ENCODE results near the gene SERPINB1.
"Not testable (repeated sequence)": the region's sequence is repeated elsewhere in the genome, so short reads cannot be mapped to it uniquely, and the experiment has no call there.

Gene SERPINB1

DNA sequence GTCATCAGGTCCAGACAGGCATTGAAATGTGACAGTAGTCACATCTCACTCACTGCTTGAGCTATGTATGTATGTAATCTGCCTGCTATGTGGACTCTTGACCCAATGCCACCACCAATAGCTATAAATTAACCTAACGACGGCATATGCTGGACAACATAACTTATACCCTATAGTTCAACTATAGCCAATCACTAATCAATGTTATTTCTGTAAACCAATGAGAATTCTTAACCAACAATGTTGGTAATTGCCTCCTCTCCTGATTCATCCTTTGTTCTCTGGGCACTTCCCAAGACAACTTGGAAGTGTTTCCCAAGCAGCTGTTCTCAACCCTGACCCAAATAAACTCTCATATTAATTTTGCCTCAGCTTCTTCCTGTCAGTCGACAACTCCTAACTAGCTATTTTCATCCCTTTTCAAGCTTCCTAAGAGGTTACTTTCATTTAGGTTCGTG is 24.1 kb upstream of the SERPINB1 start:
- DNase-seq, result no peak

DNA sequence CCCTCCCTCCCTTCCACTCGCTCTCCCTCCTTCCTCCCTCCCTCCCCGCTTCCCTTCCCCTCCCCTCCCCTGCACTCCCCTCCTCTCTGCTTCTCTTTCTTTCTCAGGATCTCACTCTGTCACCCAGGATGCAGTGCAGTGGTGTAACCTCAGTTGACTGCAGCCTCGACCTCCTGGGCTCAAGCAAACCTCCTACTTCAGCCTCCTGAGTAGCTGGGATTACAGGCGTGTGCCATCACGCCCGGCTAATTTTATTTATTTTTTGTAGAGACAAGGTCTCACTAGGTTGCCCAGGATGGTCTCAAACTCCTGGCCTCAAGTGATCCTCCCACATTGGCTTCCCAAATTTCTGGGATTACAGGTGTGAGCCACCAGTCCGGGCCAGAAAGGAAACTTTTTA is 23.6 kb upstream of the SERPINB1 start:
- DNase-seq, result no peak

DNA sequence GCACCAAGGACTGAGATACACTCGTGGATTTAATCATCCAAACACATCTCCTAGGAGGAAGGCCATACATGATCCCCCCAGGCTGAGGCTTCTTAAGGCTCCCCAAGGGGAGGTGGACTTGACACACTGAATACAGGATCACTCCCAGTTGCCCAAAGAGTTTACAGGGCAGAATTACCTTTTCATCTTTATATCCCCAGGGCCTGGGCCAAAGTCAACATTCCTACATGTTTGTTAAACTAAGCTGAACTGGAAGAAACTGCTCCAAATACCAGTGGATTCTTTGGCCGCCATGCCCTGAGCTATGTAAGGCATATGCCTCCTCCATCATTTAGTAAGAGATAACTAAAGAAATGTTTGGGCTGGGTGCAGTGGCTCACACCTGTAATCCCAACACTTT is 22.2 kb upstream of the SERPINB1 start:
- no peak for DNase-seq

DNA sequence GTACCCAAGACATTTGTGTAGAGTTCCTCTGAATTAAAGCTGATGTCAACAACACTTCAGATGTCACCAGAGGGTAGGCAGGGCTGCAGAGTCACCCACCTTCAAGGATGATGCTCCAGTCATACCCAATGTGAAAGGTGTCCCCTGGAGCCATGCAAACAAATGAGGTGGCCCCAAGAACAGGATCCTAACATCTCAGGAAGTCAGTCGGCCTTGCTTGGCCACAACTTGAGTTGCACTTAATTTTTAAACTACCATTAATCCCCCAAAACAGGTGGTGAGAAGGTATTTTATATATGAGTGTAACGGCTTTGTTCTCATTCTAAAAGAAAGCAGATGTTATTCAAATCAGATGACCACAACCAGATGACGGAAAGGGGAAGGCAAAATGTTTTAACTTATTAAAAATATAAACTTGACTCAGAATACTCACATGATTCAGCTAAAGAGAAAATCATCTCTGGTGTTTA is 21.1 kb upstream of the SERPINB1 start:
- no peak for DNase-seq

DNA sequence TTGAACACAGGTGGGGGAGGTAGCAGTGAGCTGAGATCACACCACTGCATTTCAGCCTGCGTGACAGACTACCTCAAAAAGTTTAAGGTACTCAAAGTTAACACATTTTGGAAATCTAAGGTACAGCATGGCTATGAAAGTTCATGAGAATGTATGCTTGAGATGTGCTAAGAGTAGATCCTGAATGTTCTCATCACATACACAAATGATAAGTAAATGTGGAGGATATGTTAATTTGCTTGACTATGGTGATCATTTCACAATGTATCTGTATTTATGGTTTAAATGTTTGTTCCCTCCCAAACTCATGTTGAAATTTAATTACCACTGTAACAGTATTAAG is 20.1 kb upstream of the SERPINB1 start:
- no peak for DNase-seq

DNA sequence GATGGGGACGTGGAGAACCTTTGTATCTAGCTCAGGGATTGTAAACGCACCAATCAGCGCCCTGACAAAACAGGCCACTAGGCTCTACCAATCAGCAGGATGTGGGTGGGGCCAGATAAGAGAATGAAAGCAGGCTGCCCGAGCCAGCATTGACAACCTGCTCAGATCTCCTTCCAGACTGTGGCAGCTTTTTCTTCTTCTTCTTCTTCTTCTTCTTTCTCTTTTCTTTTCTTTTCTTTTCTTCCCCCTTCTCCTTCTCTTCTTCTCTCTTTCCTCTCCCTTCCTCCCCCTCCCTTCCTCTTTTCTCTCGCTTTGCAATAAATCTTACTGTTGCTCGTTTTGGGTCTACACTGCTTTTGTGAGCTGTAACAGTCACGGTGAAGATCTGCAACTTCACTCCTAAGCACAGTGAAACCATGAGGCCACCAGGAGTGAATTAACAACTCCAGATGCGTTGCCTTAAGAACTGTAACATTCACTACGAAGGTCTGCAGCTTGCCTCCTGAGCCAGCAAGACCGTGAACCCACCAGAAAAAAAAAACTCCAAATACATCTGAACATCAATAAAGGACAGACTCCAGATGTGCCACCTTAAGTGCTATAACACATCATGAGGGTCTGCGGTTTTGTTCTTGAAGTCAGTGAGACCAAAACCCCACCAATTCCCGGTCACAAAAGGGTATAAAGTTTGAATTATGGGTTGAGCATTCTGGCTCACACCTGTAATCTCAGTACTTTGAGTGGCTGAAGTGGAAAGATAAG is 19.6 kb upstream of the SERPINB1 start:
- no peak for DNase-seq

DNA sequence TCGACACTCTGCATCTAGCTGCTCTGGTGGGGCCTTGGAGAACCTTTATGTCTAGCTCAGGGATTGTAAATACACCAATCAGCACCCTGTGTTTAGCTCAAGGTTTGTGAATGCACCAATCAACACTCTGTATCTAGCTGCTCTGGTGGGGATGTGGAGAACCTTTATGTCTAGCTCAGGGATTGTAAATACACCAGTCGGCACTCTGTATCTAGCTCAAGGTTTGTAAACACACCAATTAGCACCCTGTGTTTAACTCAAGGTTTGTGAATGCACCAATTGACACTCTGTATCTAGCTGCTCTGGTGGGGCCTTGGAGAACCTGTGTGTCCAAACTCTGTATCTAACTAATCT is 19.0 kb upstream of the SERPINB1 start:
- not testable (repeated sequence) for DNase-seq

DNA sequence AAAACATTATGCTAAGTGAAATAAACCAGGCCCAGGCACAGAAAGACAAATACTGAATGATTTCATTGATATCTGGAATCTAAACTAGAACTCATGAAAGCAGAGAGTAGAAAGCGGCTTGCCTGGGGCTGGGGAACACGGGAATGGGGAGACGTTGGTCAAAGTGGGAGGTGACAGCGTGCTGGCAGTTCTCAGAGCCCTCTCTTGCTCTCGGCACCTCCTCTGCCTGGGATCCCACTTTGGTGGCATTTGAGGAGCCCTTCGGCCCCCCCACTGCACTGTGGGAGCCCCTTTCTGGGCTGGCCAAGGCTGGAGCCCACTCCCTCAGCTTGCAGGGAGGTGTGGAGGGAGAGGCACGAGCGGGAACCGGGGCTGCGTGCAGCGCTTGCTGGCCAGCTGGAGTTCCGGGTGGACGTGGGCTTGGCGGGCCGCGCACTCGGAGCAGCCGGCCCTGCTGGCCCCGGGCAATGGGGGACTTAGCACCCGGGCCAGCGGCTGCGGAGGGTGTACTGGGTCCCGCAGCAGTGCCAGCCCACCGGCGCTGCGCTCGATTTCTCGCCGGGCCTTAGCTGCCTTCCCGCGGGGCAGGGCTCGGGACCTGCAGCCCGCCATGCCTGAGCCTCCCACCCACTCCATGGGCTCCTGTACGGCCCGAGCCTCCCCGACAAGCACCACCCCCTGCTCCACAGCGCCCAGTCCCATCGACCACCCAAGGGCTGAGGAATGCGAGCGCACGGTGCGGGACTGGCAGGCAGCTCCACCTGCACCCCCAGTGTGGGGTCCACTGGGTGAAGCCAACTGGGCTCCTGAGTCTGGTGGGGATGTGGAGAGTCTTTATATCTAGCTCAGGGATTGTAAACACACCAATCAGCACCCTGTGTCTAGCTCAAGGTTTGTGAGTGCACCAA is 18.4 kb upstream of the SERPINB1 start:
- not testable (repeated sequence) for DNase-seq

DNA sequence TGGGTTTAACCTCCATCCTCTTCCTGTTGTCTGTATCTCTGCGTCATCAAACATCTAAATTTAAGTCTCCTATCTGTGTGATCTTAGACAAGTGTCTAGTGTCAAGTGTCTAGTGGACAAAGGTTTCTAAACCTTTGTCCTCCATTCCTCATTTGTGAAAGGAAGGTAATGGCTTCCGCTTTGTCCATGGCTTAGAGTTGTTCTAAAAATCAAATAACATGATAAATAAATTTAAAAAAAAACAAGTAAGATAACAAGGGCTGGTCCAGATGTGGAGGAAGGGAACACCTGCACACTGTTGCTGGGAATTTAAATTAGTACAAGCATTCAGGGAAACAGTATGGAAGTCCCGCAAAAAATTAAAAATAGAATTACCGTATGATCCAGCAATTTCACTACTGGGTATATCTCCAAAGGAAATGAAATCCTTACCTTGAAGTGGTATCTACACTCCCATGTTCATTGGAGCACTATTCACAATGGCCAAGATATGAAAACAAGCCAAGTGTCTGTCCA is 17.6 kb upstream of the SERPINB1 start:
- no peak for DNase-seq

DNA sequence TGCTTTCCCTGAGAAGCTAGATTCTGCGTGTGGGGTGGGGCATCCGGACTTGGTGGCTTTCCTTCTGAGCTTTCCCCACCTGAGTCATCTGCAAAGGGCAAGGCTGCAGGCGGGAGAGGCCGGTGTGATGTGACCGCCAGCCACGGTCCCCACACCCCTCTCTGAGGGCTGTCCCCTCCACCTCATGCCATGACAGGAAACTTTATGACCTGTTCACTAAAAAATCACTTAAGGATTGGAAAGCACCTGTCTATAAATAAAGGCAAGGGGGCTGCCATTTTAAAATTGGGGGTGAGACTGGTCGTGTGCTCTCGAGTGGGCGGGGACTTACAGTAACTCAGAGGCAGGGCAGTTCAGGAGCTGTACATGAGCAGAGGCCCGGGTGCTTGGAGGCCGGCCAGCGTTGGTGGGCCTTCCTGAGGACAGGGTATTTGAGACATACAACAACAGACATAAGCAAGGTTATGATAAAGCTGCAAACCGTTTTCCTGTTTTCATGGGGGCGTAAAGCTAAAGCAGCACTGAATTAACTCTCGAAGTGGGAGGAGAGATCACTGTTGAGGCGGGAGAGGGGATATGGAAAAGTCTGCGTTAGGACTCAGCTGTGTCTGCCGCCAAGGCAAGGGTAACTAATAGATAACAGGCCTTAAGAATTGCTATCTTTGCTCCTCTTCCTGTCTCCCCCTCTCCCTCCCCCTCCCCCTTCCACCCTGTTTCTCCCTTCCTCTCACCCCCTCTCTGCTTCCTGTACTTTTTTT is 16.1 kb upstream of the SERPINB1 start:
- DNase-seq, result no peak

DNA sequence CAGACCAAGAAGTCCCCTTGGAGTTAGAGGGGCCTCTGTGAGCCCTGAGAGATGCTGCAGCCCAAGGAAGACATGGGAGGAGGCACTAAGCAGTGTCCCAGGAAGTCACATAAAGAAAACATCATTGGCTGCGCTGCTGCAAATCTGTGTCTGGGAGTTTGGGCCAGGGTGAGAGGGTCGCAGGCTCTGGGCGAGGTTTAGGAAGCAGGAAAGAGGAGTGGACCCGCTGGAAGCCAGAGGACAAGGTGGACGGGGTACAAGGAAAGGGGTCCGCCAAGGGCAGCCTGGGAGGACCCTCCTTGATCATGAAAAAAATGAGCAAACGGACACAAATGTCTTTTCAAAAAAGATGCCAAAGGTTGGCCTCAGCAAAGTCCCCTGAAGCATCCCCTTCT is 15.5 kb upstream of the SERPINB1 start:
- no peak for DNase-seq

DNA sequence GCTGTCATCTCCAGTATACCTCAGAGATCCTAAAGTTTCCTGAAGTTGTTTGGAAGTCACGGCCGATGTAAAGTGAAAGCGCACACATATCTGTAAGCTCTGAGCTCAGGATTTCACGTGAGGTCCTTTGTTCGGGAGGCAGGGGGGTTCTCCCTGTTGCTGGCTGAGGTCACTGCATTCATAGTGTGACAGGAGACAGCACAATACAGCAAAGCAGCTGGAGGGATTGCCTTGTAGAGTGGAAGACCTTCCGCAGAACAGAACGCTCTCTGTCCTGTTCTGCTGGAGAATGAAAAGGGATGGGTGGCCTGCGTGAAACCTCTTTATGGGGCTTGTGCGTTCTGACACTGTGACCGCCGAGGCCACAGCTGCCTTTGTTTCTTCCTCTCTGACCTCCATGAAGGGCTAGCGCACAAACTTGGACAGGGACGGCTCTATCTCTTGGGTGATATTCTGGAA is 13.4 kb upstream of the SERPINB1 start:
- DNase-seq, result no peak

DNA sequence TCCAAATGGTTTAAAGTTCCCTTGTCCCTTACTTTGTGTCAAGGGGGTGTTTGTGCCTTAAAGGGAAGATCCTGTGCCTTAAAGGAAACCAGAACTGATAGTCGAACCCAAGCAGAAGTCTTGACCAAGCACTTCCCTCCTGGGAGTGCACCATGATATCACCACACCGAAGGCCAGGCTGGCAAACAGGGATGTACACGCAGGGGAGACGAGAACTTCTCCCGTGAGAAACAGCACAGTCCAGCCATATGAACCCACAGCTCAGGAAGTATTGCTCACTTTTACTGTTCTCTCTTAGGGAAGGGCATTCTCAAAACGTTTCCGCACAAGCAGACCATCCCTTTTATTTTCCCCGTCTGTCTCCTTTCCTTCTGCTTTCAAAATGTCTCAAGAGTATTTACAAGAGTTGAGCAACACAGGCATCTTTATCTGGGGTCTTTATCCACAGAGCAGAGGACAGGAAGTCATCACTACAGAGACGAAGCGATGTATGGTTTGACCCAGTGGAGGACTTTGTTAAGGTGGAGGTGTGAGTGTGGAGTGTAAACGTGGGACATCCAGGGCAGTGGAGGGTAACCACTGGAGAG is 12.8 kb upstream of the SERPINB1 start:
- DNase-seq, result no peak

DNA sequence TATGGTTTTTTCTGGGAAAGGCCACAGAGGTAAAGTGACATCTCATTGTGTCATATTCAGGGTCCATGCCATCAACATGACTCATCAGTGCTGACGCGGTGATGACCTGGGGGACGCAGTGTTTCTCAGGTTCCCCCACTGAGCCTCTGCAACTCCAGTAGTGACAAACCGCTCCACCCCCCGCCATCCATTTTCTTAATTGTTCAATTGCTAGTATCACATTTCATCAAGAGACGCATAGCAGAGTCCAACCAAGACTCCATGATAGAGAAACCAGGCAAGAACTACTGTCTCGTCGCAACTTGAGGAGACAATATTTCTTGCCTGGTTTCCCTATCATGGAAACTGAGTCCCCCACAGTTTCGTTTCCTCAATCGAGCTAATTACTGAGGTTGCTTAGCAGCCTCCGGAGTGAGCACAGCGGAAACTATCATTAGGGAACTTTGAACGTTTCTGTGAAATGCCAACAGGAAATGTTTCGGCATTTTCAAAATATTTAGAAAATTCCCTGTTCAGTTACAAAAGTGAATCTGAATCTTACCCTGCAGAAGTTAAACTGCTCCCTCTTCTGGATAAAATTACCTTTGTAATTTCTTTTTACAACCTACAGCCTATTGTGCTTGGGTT is 12.2 kb upstream of the SERPINB1 start:
- DNase-seq, result no peak

DNA sequence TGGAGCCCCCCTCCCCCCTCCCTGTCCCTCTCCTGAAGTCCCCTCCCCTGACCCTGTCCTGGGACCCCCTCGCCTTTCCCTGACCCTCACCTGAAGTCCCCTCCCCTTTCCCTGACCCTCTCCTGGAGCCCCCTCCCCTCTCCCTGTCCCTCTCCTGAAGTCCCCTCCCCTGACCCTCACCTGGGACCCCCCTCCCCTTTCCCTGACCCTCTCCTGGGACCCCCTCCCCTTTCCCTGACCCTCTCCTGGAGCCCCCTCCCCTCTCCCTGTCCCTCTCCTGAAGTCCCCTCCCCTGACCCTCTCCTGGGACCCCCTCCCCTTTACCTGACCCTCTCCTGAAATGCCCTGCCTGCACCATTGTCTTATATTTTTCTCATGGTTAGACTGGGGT is 11.7 kb upstream of the SERPINB1 start:
- DNase-seq, result not testable (repeated sequence)

DNA sequence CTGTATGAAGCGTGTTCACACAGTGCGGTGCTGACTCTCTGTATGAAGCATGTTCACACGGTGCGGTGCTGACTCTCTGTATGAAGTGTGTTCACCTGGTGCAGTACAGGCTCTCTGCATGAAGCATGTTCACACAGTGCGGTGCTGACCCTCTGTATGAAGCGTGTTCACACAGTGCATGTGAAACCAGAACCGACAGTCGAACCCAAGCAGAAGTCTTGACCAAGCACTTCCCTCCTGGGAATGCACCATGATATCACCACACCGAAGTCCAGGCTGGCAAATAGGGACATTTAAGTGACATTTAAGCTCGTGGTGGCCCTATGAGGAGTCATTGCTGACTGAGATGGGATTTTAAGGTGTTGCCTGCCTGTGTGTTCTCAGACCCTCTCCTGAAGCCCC is 11.3 kb upstream of the SERPINB1 start:
- no peak for DNase-seq

DNA sequence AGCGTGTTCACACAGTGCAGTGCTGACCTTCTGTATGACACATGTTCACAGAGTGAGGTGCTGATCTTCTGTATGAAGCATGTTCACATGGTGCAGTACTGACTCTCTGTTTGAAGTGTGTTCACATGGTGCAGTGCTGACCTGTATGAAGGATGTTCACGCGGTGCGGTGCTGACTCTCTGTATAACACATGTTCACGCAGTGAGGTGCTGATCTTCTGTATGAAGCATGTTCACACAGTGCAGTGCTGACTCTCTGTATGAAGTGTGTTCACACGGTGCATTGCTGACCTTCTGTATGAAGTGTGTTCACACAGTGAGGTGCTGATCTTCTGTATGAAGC is 10.8 kb upstream of the SERPINB1 start:
- DNase-seq, result no peak

DNA sequence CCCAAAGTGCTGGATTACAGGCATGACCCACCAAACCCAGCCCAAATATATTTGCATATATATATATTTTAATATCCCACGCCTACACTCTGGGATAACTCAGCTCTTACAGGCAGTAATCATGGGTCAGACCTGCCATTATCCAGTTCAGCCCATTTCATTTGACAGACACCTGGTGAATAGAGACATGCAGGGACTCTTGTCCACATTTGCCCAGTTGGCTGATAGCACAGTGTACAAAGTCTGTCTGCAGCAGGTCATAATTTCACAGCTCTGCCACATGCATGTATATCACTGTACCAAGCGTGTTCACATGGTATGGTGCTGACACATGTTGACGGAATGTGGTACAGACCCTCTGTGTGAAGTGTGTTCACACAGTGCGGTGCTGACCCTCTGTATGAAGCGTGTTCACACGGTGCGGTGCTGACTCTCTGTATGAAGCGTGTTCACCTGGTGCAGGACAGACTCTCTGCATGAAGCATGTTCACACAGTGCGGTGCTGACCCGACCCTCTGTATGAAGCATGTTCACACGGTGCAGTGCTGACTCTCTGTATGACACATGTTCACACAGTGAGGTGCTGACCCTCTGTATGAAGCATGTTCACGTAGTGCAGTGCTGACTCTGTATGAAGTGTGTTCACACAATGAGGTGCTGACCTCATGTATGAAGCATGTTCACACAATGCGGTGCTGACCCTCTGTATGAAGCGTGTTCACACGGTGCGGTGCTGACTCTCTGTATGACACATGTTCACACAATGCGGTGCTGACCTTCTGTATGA is 10.3 kb upstream of the SERPINB1 start:
- no peak for DNase-seq

DNA sequence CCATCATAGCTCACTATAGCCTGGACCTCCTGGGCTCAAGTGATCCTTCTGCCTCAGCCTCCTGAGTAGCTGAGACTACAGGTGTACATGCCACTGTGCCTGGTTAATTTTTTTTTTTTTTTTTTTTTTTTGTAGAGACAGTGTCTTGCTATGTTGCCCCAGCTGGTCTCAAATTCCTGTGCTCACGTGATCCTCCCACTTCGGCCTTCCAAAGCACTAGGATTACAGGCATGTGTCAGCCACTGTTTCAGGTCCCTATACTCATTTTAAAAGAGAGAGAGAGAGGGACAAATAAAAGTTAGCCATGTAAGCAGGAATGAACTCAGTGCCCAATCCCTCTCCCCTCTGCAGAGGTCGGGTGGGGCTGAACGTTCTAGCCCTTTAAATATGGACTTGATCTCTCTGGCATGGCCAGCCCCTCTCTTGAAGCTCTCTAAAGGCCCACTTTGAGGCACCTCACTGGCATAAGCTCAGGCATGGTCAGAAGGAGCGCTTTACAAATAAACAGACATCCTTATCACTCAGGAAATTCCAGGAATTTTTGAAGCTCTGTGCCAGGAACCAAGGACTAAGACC is 9.0 kb upstream of the SERPINB1 start:
- DNase-seq, result no peak

DNA sequence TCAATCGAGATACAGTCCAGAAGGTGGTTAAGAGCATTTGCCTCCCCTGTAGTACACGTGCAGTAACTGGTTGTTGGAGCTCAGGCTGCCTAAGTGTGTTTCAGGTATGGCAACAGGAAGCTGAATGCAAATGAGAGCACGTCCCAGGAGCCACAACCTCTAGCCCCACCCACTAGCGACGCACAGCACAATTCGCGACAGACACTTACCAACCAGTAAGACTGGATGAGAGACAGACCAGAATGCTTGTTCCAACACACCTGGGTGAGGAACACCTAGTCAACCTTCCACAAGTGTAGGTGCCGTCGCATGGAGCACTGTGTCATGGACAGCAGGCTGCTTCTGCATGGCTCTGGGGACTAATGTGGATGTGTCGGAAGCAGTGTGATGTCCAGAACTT is 7.2 kb upstream of the SERPINB1 start:
- no peak for DNase-seq

DNA sequence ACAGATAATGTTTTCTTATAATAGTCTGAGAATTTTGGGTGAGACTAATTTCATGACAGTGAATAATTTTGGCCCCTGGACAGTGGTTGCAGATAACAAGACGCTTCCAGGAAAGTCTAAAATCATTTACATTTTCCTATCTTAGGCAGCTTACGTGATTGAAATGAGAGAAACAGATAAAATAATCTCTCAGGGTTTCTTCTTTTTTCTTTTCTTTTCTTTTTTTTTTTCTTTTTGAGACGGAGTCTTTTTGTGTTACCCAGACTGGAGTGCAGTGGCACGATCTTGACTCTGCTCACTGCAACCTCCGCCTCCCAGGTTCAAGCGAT is 4.2 kb upstream of the SERPINB1 start:
- DNase-seq, result no peak

Measured in NCI-H1694 treated with DMSO at 0.1 percent for 48 hours (cell line).